A549 (cell line): Measurements from ENCODE around the gene COL7A1. TPM values are rescaled to one million over a fixed set of nuclear protein-coding genes. Genes with fewer than 3 reads are reported as not detected.
A peak's percentile ranks its signal among the peaks of the same experiment; 100 is the strongest.

Experiments
- ATAC-seq, 2 experiments: fragments of 200-7000 bp in 1 of 2; fragments of >200 bp in 1 of 2; cut with Nextera tagmentation in 1 of 2; cut with Tn5 transposase in 1 of 2; 3 replicates each; pipeline versions ENCODE4 v1.8.0 to v1.9.1; 2018 to 2020; ENCODE audit warnings: mild to moderate bottlenecking in 1 of 2, moderate library complexity in 1 of 2
- CTCF ChIA-PET: fragments of 300-600 bp; sonication (Branson Sonifier 250); formaldehyde crosslinking; extraction: SDS; loops from one replicate; lab custom pipeline; 2021; ENCODE audit warnings: antibody characterized with exemption, inconsistent platforms; lab: Yijun Ruan, JAX
- POLR2A ChIA-PET: fragments of 350-600 bp; formaldehyde crosslinking; extraction: SDS; loops from one replicate; lab custom pipeline; 2021; ENCODE audit warnings: antibody characterized with exemption, inconsistent platforms; lab: Yijun Ruan, JAX
- DNase-seq, 2 experiments: peaks; one replicate each; pipeline versions ENCODE4 v3.0.0 to v3.0.0-alpha.2; 2011 to 2016; ENCODE audit warnings: low read depth in 1 of 2, low spot score in 1 of 2
- FAIRE-seq: peaks from 2 replicates; lab custom pipeline; 2011; peaks lifted over from hg19 to GRCh38; lab: Jason Lieb, UNC
- H3K27ac ChIP-seq, 2 experiments: fragments of >200 bp; sonication (Bioruptor Twin); formaldehyde crosslinking; 3 replicates each; pipeline ENCODE4 v1.5.1; 2016 to 2017
- H3K4me1 ChIP-seq: fragments of >200 bp; sonication (Bioruptor Twin); formaldehyde crosslinking; 3 replicates; pipeline ENCODE4 v1.6.1; 2016
- H3K4me2 ChIP-seq: fragments of >200 bp; sonication (Bioruptor Twin); formaldehyde crosslinking; 3 replicates; pipeline ENCODE4 v1.6.1; 2016
- H3K4me3 ChIP-seq: fragments of >200 bp; sonication (Bioruptor Twin); formaldehyde crosslinking; 3 replicates; pipeline ENCODE4 v1.5.1; 2016
- H3K9me3 ChIP-seq: fragments of >200 bp; sonication (Bioruptor Twin); formaldehyde crosslinking; 3 replicates; pipeline ENCODE4 v1.6.1; 2016
- CHD2 ChIP-seq: fragments of 150-350 bp; IDR thresholded peaks from 2 replicates; pipeline ENCODE4 v1.6.1; 2014; ENCODE audit warnings: low read length; ENCODE audit not compliant: partially characterized antibody
- CHD4 ChIP-seq: fragments of 200-600 bp; sonication (generic); IDR thresholded peaks from 2 replicates; pipeline ENCODE4 v1.6.1; 2016; ENCODE audit warnings: antibody characterized with exemption, mild to moderate bottlenecking, borderline replicate concordance
- CTCF ChIP-seq: fragments of >200 bp; sonication (Bioruptor Twin); formaldehyde crosslinking; IDR thresholded peaks from 3 replicates; pipeline ENCODE4 v1.5.1; 2016
- EHMT2 ChIP-seq: fragments of 200-600 bp; sonication (generic); IDR thresholded peaks from 2 replicates; pipeline ENCODE4 v1.6.1; 2016; ENCODE audit warnings: antibody characterized with exemption, low read depth, mild to moderate bottlenecking, moderate library complexity
- ESRRA ChIP-seq: fragments of 150-350 bp; IDR thresholded peaks from 2 replicates; pipeline ENCODE4 v1.6.1; 2014; ENCODE audit warnings: mild to moderate bottlenecking, low read length, borderline replicate concordance
- FOXS1 ChIP-seq: fragments of 250-450 bp; sonication (Bioruptor Pico); IDR thresholded peaks from 2 replicates; pipeline ENCODE4 v1.5.0; 2020; ENCODE audit warnings: mild to moderate bottlenecking, moderate library complexity
- HOXA7 ChIP-seq: fragments of 250-450 bp; sonication (Bioruptor Pico); IDR thresholded peaks from 2 replicates; pipeline ENCODE4 v1.5.0; 2020; ENCODE audit warnings: mild to moderate bottlenecking, moderate library complexity
- JUN ChIP-seq, 2 experiments: fragments of >200 bp; sonication (Bioruptor Twin); formaldehyde crosslinking; IDR thresholded peaks; 2 replicates in 1 of 2; 3 replicates in 1 of 2; pipeline ENCODE4 v1.6.1; 2016 to 2017
- KDM5A ChIP-seq: fragments of 200-600 bp; sonication (generic); IDR thresholded peaks from 2 replicates; pipeline ENCODE4 v1.6.1; 2016; ENCODE audit warnings: antibody characterized with exemption, mild to moderate bottlenecking
- MAX ChIP-seq: IDR thresholded peaks from 2 replicates; pipeline ENCODE4 v1.6.1; 2012
- MYC ChIP-seq: IDR thresholded peaks from 2 replicates; pipeline ENCODE4 v1.6.1; 2012; ENCODE audit warnings: mild to moderate bottlenecking, inconsistent platforms, low read length, improper control_type of control experiment, borderline replicate concordance
- NPAS2 ChIP-seq: fragments of 250-450 bp; sonication (Bioruptor Pico); IDR thresholded peaks from 2 replicates; pipeline ENCODE4 v1.8.0; 2022; ENCODE audit warnings: mild to moderate bottlenecking, moderate library complexity, borderline replicate concordance
- NR3C1 ChIP-seq: fragments of >200 bp; sonication (Bioruptor Twin); formaldehyde crosslinking; IDR thresholded peaks from 3 replicates; pipeline ENCODE4 v1.6.1; 2017
- POLR2A ChIP-seq: IDR thresholded peaks from 2 replicates; pipeline ENCODE4 v1.6.1; 2012; ENCODE audit warnings: mild to moderate bottlenecking, low read length
- POLR2AphosphoS2 ChIP-seq: conservative IDR thresholded peaks from 2 replicates; pipeline ENCODE4 v1.6.1; 2012; ENCODE audit warnings: low read length, improper control_type of control experiment, inconsistent platforms
- RAD21 ChIP-seq, 2 experiments: fragments of >200 bp in 1 of 2; sonication (Bioruptor Twin) in 1 of 2; formaldehyde crosslinking in 1 of 2; IDR thresholded peaks in 1 of 2; conservative IDR thresholded peaks in 1 of 2; 2 replicates in 1 of 2; 3 replicates in 1 of 2; pipeline ENCODE4 v1.6.1; 2012 to 2018; ENCODE audit warnings: inconsistent platforms in 1 of 2
- RFX5 ChIP-seq: fragments of 450-650 bp; IDR thresholded peaks from 2 replicates; pipeline ENCODE4 v1.7.1; 2014; ENCODE audit warnings: antibody characterized with exemption, mild to moderate bottlenecking, moderate library complexity
- RNF2 ChIP-seq: fragments of 200-600 bp; sonication (generic); IDR thresholded peaks from 2 replicates; pipeline ENCODE4 v1.6.1; 2016; ENCODE audit warnings: low read depth, mild to moderate bottlenecking, antibody characterized with exemption, moderate library complexity, borderline replicate concordance
- TFCP2L1 ChIP-seq: fragments of 250-450 bp; sonication (Bioruptor Pico); IDR thresholded peaks from 2 replicates; pipeline ENCODE4 v1.5.0; 2021; ENCODE audit warnings: mild to moderate bottlenecking
- TP53 ChIP-seq: fragments of 250-450 bp; sonication (Bioruptor Pico); IDR thresholded peaks from 2 replicates; pipeline ENCODE4 v1.5.0; 2021; ENCODE audit warnings: mild to moderate bottlenecking, moderate library complexity
- ZNF302 ChIP-seq: fragments of 250-450 bp; sonication (Bioruptor Pico); IDR thresholded peaks from 2 replicates; pipeline ENCODE4 v1.9.0; 2021; ENCODE audit warnings: inconsistent platforms, mild to moderate bottlenecking, moderate library complexity
- WGBS: methylation state at CpG from one replicate; pipeline ENCODE4 v1.1.6; 2017; ENCODE audit errors: missing lambda C conversion rate; 5-methylcytosine and 5-hydroxymethylcytosine counted together
- polyA plus RNA-seq, 4 experiments: library from polyadenylated mRNA; depleted of rRNA in 3 of 4; stranded (reverse); fragments of >200 nt; fragmentation: RNase III in 1 of 4; extraction: RNeasy Plus Mini Kit Qiagen cat#74134 plus additional on column Dnase treatment in 1 of 4; gene quantifications; 2 replicates in 3 of 4; 3 replicates in 1 of 4; pipeline ENCODE4 v1.2.3, GENCODE V29; 2011 to 2017

Gene COL7A1
- polyA plus RNA-seq, 2 of the 4 experiments (the other 2 are of a cell fraction) = 36.5 to 240 TPM

GRCh38 chr3:48571938-48572337 lies 23.2 kb downstream of the COL7A1 start:
- CTCF ChIA-PET = no interaction called here
- no peak for DNase-seq
- Histone ChIP-seq H3K27ac (peak overlapping the region in 1 of 2 experiments; percentile 28; a peak in 1 of 6 replicates), H3K9me3 (no peaks in the 10 kb centered on the region), H3K4me1 (peaks cover 19% of the 10 kb centered on the region), H3K4me2 (no peak overlapping the region), H3K4me3 (no peak overlapping the region)
- POLR2A ChIA-PET = interaction anchor here (0.5 kb wide), 1 partner anchor 8 kb away, joined by 4 read pairs; no protein-coding TSS in a partner anchor
- ATAC-seq = no peak
- no peak for TF ChIP-seq MAX
- no peak for TF ChIP-seq KDM5A
- TF ChIP-seq CHD4 = no peak
- TF ChIP-seq RFX5 = no peak
- WGBS = 89% methylated on average over 9 of the region's 12 CpGs
- no peak for FAIRE-seq

- ChIA-PET POLR2A (no interaction called here), CTCF (interaction anchor here (1.0 kb wide), 1 partner anchor 12 kb away, joined by 3 read pairs; no protein-coding TSS in a partner anchor)
- Histone ChIP-seq H3K27ac (no peak overlapping the region), H3K4me2 (no peak overlapping the region), H3K4me3 (no peak overlapping the region), H3K9me3 (no peaks in the 10 kb centered on the region), H3K4me1 (peaks cover 39% of the 10 kb centered on the region)
- 94% methylated on average over 18 of the region's 18 CpGs for WGBS
- no peak for DNase-seq
- FAIRE-seq = no peak
- ATAC-seq = no peak
- TF ChIP-seq JUN (IDR thresholded peaks at IDR 0.05) = no peak
- no peak for TF ChIP-seq CTCF
- no peak for TF ChIP-seq HOXA7 (CRISPR knock-in tag)
- TF ChIP-seq ZNF302 (CRISPR knock-in tag) = no peak
- no peak for TF ChIP-seq POLR2A
- no peak for TF ChIP-seq RAD21 (conservative IDR thresholded peaks at IDR 0.05 in 1 of 2, IDR thresholded peaks at IDR 0.05 in 1 of 2)
- TF ChIP-seq MYC = no peak
- no peak for TF ChIP-seq CHD2
These were observed 25.2 kb downstream of the COL7A1 start for GRCh38 chr3:48569808-48570450.

- Histone ChIP-seq H3K9me3 (no peaks in the 10 kb centered on the region), H3K27ac (no peak overlapping the region; a peak in 1 of 6 replicates), H3K4me2 (no peak overlapping the region), H3K4me3 (no peak overlapping the region), H3K4me1 (peaks cover 45% of the 10 kb centered on the region)
- no peak for FAIRE-seq
- WGBS = 71% methylated on average over 1 of the region's 10 CpGs
- TF ChIP-seq TFCP2L1 (CRISPR knock-in tag) = no peak
- no peak for DNase-seq
- ChIA-PET POLR2A (no interaction called here), CTCF (interaction anchor here (1.0 kb wide), 2 partner anchors 11 to 41 kb away, joined by 3 to 4 read pairs; no protein-coding TSS in a partner anchor)
- no peak for ATAC-seq
These were observed 25.7 kb downstream of the COL7A1 start for GRCh38 chr3:48569400-48569799.

- Histone ChIP-seq H3K4me3 (no peak overlapping the region), H3K27ac (peak overlapping the region in 1 of 2 experiments; percentile 35; a peak in 2 of 6 replicates), H3K9me3 (no peaks in the 10 kb centered on the region), H3K4me2 (no peak overlapping the region), H3K4me1 (peaks cover 54% of the 10 kb centered on the region)
- POLR2A ChIA-PET = no interaction called here
- WGBS = 100% methylated on average over 5 of the region's 7 CpGs
- FAIRE-seq (no peak), ATAC-seq (no peak), DNase-seq (no peak)
- TF ChIP-seq ESRRA (no peak), RNF2 (no peak), NR3C1 (no peak), EHMT2 (no peak), FOXS1 (no peak), TP53 (CRISPR knock-in tag) (no peak), MAX (no peak), HOXA7 (CRISPR knock-in tag) (no peak), POLR2AphosphoS2 (no peak), MYC (no peak), NPAS2 (CRISPR knock-in tag) (no peak)
- CTCF ChIA-PET = interaction anchor here (1.0 to 3.3 kb wide), 2 partner anchors 10 to 42 kb away, joined by 4 to 14 read pairs; no protein-coding TSS in a partner anchor
These were observed 26.7 kb downstream of the COL7A1 start for GRCh38 chr3:48568476-48568875.
